ENCODE data around the gene CEACAM19.
"Not testable (repeated sequence)": the region's sequence is repeated elsewhere in the genome, so short reads cannot be mapped to it uniquely, and the experiment has no call there.

CEACAM19 gene

GRCh38 chr19:44675521-44675920 lies 4.2 kb downstream of the CEACAM19 start:
- no peak for DNase-seq (ENCODE audit: low spot score)

GRCh38 chr19:44677019-44677811 lies 5.9 kb downstream of the CEACAM19 start:
- peak; percentile 84 for DNase-seq (ENCODE audit: low spot score)

- DNase-seq (ENCODE audit: low spot score), result no peak
These were observed 9.3 kb downstream of the CEACAM19 start for GRCh38 chr19:44680536-44680935.

GRCh38 chr19:44681992-44682790 lies 10.9 kb downstream of the CEACAM19 start:
- DNase-seq (ENCODE audit: low spot score), result no peak

GRCh38 chr19:44682807-44683206 lies 11.5 kb downstream of the CEACAM19 start:
- DNase-seq (ENCODE audit: low spot score), result no peak

DNA sequence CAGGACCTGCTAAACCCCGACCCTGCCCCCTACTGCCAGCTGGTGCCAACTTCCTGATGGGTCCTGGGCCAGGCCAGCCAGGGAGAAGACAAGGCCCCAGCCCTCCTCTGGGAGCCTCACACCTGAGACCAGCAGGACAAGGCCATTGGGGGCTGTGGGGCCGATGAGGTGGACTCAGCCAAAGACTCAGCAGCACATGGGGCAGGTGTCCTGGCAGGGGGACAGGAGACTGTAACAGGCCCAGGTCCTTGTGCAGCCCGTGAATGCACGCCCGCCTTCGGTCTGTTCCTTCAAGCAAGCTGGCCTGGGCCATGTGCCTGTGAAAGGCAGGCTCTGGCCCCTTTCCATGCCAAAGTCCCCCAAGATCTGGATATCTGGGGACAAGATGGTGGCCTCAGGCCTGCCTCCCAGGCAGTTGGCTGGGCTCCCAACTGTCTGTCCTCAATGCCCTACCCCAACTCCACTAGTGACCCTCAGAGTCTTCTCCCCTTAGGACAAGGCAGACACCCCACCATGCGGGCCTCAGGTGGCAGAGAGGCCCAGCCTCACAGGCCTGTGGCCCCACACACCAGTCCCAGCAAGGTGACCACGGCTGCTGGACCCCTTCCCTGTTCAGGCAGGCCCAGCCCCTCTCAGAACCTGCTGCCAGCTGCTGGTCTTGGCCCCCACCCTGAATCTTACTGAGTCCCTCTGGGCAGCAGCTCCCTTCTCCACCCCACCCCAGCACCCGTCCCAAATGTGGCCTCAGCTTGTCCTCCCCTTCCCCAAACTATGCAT lies 12.3 kb downstream of the CEACAM19 start:
- DNase-seq (ENCODE audit: low spot score), result no peak

- DNase-seq (ENCODE audit: low spot score), result not testable (repeated sequence)
These were observed 13.1 kb downstream of the CEACAM19 start for GRCh38 chr19:44684396-44684795.

- no peak for DNase-seq (ENCODE audit: low spot score)
These were observed 13.9 kb downstream of the CEACAM19 start for GRCh38 chr19:44684892-44685863.

GRCh38 chr19:44685877-44686276 lies 14.6 kb downstream of the CEACAM19 start:
- no peak for DNase-seq (ENCODE audit: low spot score)

GRCh38 chr19:44686896-44687295 lies 15.6 kb downstream of the CEACAM19 start:
- no peak for DNase-seq (ENCODE audit: low spot score)

GRCh38 chr19:44687888-44688287 lies 16.6 kb downstream of the CEACAM19 start:
- no peak for DNase-seq (ENCODE audit: low spot score)

GRCh38 chr19:44689290-44690130 lies 18.2 kb downstream of the CEACAM19 start:
- peak; percentile 85 for DNase-seq (ENCODE audit: low spot score)

DNA sequence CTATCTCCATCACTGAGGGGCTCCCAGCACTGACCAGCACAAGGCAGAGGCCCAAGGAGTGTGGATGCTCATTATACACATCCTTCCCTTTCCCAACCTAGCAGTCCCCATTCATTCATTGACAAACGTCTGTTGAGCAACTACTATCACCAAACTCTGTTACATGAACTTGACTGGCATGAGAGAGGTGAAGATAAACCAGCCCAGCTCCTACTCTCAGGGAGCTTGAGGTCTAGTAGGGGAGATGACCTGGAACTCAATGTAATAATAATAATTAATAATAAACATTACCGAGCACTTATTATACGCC lies 18.8 kb downstream of the CEACAM19 start:
- DNase-seq (ENCODE audit: low spot score), result no peak

- no peak for DNase-seq (ENCODE audit: low spot score)
These were observed 21.1 kb downstream of the CEACAM19 start for GRCh38 chr19:44692379-44692721.

DNA sequence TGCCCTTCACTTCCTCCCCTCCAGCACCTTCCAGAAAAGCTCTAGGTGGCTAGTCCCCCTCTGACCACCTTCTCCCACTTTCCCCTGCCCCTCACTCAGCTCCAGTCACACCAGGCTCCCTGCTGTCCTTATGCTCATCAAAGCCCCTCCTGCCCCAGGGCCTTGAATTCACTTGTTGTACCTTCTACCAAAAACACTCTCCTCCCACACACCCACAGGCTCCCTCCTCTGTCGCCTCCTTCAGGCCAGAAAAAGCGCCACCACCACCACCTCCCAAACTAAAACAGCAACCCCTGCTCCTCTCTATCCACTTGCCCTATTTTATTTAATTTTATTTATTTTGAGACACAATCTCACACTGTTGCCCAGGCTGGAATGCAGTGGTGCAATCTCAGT lies 22.9 kb downstream of the CEACAM19 start:
- DNase-seq (ENCODE audit: low spot score), result no peak

DNA sequence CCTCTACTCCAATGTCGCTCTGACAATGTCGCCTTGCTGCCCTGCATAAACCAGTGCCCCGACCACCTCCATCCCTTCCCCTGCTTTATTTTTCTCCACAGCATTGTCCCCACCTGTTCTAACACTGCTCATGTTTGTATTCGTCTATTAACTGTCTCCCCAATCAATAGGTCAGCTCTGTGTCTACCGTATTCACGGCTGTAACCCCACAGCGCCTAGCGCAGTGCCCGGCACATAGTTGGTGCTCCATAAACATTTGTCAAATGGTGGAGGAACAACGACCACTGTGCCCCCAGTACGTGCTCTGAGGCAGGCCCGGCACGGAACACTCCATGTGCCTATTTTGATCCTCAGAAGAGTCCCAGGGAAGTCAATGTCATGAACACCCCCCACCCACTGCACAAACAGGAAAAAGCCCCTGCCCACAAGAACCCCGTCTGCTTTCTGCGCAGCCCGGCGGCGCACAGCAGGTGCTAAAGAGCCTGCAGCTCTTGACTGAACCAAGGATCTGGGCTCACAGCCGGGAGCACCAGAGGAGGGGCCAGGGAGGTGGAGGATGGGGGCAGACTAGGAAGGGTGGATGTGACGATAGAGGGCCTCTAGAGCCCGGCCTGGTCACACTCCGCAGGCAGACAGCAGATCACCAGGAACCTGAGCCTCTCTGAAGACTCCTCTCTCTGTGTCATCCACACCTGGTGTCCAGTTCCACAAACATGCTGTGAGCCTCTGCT lies 25.8 kb downstream of the CEACAM19 start:
- DNase-seq (ENCODE audit: low spot score), result no peak

DNA sequence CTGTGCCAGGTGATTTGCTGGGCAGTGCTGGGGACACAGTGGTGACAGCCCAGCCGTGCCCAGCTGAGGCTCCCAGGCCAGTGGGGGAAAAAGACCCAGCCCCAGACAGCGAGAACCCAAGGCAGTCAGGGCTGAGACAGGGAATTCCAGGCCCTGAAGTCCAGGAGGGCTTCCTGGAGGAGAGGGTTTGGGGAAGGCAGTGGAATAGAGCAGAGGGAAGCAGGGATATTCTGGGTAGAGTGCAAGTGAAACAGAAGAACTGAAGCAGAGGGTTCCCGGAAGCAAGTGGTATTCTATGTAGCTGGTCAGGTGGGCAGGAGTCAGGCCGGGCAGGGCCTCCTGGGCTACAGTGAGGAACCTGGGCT lies 26.4 kb downstream of the CEACAM19 start:
- DNase-seq (ENCODE audit: low spot score), result no peak

GRCh38 chr19:44698492-44699201 lies 27.4 kb downstream of the CEACAM19 start, which contains the start of gene CEACAM16:
Gene CEACAM16 (plus strand): TSS chr19:44699151. CDS start chr19:44701457, 2,306 bp downstream.
- no peak for DNase-seq (ENCODE audit: low spot score)

DNA sequence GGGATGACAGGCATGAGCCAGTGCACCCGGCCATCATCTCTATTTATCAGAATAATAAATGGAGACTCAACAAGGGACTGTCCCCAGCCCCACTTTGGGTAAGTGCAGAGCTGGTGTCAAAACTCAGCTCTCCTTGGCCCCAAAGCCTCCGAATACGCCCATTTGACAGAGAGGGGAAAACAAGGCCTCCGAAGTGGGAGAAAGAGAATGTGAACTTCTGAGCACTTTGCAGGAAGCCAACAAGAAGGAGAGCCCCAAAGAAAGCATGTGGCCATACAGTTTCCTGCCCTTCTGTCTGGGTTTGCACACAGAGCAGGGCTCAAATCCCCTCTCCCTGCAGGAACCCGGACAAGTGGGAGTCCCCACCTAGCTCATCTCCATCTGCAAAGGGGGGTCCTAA lies 29.3 kb downstream of the CEACAM19 start:
- DNase-seq (ENCODE audit: low spot score), result no peak
